MCF 10A (cell line): Measurements from ENCODE around the gene CMTM8. TPM values are rescaled to one million over a fixed set of nuclear protein-coding genes. Genes with fewer than 3 reads are reported as not detected.
A peak's percentile ranks its signal among the peaks of the same experiment; 100 is the strongest.

ENCODE experiments used
- BruUV-seq: library from RNA; stranded (reverse); fragments of 400-500 nt; replicated peaks from 2 replicates; lab custom pipeline; 2021; lab: Mats Ljungman, UMichigan
- CTCF ChIA-PET: fragments of 300-600 bp; sonication (Branson Sonifier 250); formaldehyde crosslinking; extraction: SDS; loops from one replicate; lab custom pipeline; 2021; ENCODE audit warnings: antibody characterized with exemption, inconsistent platforms; lab: Yijun Ruan, JAX
- POLR2A ChIA-PET: fragments of 300-600, 350-650 bp; sonication (Branson Sonifier 250); formaldehyde crosslinking; extraction: SDS; loops from one replicate; lab custom pipeline; 2020; ENCODE audit warnings: antibody characterized with exemption, inconsistent platforms; lab: Yijun Ruan, JAX
- DNase-seq: peaks from one replicate; pipeline ENCODE4 v3.0.0-alpha.2; 2018; ENCODE audit not compliant: unreplicated experiment
- H3K27ac Mint-ChIP-seq: one replicate; pipeline ENCODE4 v1.8.0; 2022; ENCODE audit warnings: mild to moderate bottlenecking, low read depth, mixed read lengths; ENCODE audit not compliant: unreplicated experiment
- H3K27me3 Mint-ChIP-seq: one replicate; pipeline ENCODE4 v1.8.0; 2022; ENCODE audit warnings: mixed read lengths; ENCODE audit not compliant: insufficient read depth, unreplicated experiment
- H3K36me3 Mint-ChIP-seq: one replicate; pipeline ENCODE4 v1.8.0; 2022; ENCODE audit warnings: mild to moderate bottlenecking, moderate library complexity, mixed read lengths; ENCODE audit not compliant: insufficient read depth, unreplicated experiment
- H3K4me1 Mint-ChIP-seq: one replicate; pipeline ENCODE4 v1.8.0; 2022; ENCODE audit warnings: mixed read lengths; ENCODE audit not compliant: insufficient read depth, unreplicated experiment
- H3K4me3 Mint-ChIP-seq: one replicate; pipeline ENCODE4 v1.8.0; 2022; ENCODE audit warnings: mild to moderate bottlenecking, moderate library complexity, mixed read lengths; ENCODE audit not compliant: unreplicated experiment
- H3K9me3 Mint-ChIP-seq: one replicate; pipeline ENCODE4 v1.8.0; 2022; ENCODE audit warnings: mixed read lengths; ENCODE audit not compliant: unreplicated experiment
- CTCF ChIP-seq: fragments of 200-600 bp; IDR thresholded peaks from one replicate; pipeline ENCODE4 v1.8.0; 2022; ENCODE audit warnings: antibody characterized with exemption, mild to moderate bottlenecking; ENCODE audit not compliant: unreplicated experiment
- intact Hi-C: fragments of 100-400 bp; cut with micrococcal nuclease; formaldehyde crosslinking; loops from 2 replicates; pipeline ENCODE4 v1.14.1; 2022
- total RNA-seq: library from RNA; stranded (reverse); gene quantifications from 2 replicates; pipeline ENCODE4 v1.2.3, GENCODE V29; 2022

Gene CMTM8
- total RNA-seq, 1 experiment from 2014 or later = 3.8 TPM

- H3K36me3 Mint-ChIP-seq = no peaks in the 10 kb centered on the region
- no peak overlapping the region for H3K4me3 Mint-ChIP-seq
- ChIA-PET POLR2A (interaction anchor here (0.6 to 1.8 kb wide), 4 partner anchors 27 to 213 kb away, joined by 3 to 4 read pairs (median 3); no protein-coding TSS in a partner anchor), CTCF (interaction anchor here (0.6 to 2.0 kb wide), 9 partner anchors 10 to 697 kb away, joined by 3 to 9 read pairs (median 5); no protein-coding TSS in a partner anchor)
- no peaks in the 10 kb centered on the region for H3K27me3 Mint-ChIP-seq
- H3K4me1 Mint-ChIP-seq = peaks cover 25% of the 10 kb centered on the region
- peak overlapping the region; percentile 61 for H3K27ac Mint-ChIP-seq
- DNase-seq = peak; percentile 75
- no TSS peak for BruUV-seq
- no peaks in the 10 kb centered on the region for H3K9me3 Mint-ChIP-seq
- intact Hi-C loops = no loop called here
- TF ChIP-seq CTCF = no peak
These were observed 37.9 kb downstream of the CMTM8 start for GRCh38 chr3:32276279-32276841.

- Mint-ChIP-seq H3K27me3 (no peaks in the 10 kb centered on the region), H3K27ac (no peak overlapping the region), H3K36me3 (no peaks in the 10 kb centered on the region), H3K9me3 (no peaks in the 10 kb centered on the region), H3K4me3 (no peak overlapping the region), H3K4me1 (peaks cover 25% of the 10 kb centered on the region)
- BruUV-seq = no TSS peak
- TF ChIP-seq CTCF = no peak
- intact Hi-C loops = no loop called here
- ChIA-PET CTCF (interaction anchor here (0.6 to 2.0 kb wide), 4 partner anchors 18 to 69 kb away, joined by 3 to 7 read pairs (median 3); no protein-coding TSS in a partner anchor), POLR2A (interaction anchor here (1.0 kb wide), 1 partner anchor 17 kb away, joined by 3 read pairs; no protein-coding TSS in a partner anchor)
- DNase-seq = peak; percentile 30
These were observed 40.2 kb downstream of the CMTM8 start for GRCh38 chr3:32278714-32279113.

- no peak for TF ChIP-seq CTCF
- Mint-ChIP-seq H3K27me3 (no peaks in the 10 kb centered on the region), H3K9me3 (no peaks in the 10 kb centered on the region), H3K4me1 (peaks cover 25% of the 10 kb centered on the region), H3K36me3 (no peaks in the 10 kb centered on the region), H3K4me3 (no peak overlapping the region), H3K27ac (no peak overlapping the region)
- ChIA-PET POLR2A (interaction anchor here (1.2 kb wide), 1 partner anchor 8 kb away, joined by 5 read pairs; no protein-coding TSS in a partner anchor), CTCF (interaction anchor here (1.1 kb wide), 1 partner anchor 95 kb away, joined by 3 read pairs; no protein-coding TSS in a partner anchor)
- peak; percentile 47 for DNase-seq
- BruUV-seq = no TSS peak
- intact Hi-C loops = no loop called here
These were observed 41.9 kb downstream of the CMTM8 start for GRCh38 chr3:32280262-32280910.

- ChIA-PET CTCF (interaction anchor here (0.5 to 1.1 kb wide), 3 partner anchors 39 to 113 kb away, joined by 3 to 5 read pairs (median 5); no protein-coding TSS in a partner anchor), POLR2A (no interaction called here)
- H3K4me3 Mint-ChIP-seq = no peak overlapping the region
- no peak overlapping the region for H3K27ac Mint-ChIP-seq
- DNase-seq = no peak
- H3K4me1 Mint-ChIP-seq = peaks cover 17% of the 10 kb centered on the region
- no peaks in the 10 kb centered on the region for H3K9me3 Mint-ChIP-seq
- intact Hi-C loops = no loop called here
- H3K27me3 Mint-ChIP-seq = no peaks in the 10 kb centered on the region
- TF ChIP-seq CTCF = no peak
- H3K36me3 Mint-ChIP-seq = no peaks in the 10 kb centered on the region
- BruUV-seq = no TSS peak
These were observed 43.2 kb downstream of the CMTM8 start for GRCh38 chr3:32281570-32282106.
